ENCODE data around the gene MT4.

MT4 gene

DNA sequence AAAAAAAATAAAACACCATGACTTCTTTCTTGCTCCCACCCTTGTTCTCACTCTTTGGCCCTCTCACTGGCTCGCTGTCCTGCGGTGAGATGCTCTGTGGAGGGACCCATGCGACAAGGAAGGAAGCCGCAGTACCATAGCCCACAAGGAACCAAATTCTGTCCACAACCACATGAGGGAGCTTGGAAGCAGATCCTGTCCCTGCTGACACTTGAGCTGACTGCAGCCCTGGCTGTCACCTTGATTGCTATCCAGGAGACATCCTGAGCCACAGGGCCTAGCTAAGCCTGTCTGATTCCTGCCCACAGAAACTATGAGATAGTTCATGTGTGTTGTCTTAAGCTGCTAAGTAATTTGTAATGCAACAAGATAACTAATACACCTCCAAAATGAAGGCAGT, 38.7 kb downstream of the MT4 start:
- DNase-seq (ENCODE audit: low read depth), result peak; percentile 18

DNA sequence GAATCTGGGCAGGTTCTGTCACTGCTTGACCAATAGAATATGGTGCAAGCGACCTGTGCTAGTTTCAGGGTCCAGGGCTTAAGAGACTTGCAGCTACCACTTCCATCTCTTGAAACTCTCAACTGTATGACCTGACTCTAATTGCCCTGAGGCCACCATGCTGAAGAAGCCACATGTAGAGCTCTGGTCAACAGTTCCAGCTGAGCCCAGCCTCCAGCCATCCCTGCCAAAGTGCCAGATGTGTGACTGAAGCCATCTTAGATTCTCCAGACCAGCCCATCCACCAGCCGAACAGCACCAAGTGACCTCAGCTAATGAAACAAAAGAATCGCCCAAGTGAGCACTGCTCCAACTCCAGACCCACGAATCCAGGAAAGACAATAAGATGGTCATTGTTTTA, 40.1 kb downstream of the MT4 start:
- DNase-seq (ENCODE audit: low read depth), result no peak

DNA sequence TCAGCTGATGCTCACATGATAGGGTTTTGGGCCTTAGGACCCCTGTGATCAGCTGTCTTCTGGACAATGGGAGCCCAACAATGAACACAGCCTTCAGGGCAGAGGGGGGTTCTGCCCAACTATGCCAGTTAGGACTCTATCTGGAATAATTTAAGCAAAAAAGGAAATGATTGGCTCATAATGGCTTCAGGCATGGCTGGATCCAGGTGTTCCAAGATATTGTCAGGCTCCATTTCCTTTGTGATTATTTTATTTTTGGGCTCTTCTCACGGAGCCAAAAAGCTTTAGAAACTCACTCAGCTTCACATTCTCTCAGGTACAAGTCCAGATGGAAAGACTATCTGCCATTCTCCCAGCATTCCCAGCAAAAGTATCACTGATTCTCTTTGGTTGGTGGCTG, 40.6 kb downstream of the MT4 start:
- DNase-seq (ENCODE audit: low read depth), result no peak

DNA sequence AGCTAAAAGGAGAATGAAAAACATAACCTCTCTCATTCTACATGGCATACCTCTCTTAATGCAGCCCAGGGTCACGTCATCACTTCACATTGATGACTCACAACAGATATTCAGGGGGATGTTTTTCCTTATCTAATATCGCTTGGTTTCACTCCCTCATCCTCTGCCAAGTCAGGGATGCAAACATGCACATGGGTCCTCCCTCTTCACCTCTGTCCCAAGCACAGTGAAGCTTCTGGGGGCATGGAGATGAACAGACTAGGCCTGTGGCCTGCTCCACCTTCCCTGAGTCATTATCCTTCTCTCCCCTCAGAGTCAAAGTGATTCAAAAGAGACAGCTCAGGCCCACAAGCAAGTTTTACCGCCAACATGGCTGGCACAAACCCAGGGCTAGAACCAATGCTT, 41.2 kb downstream of the MT4 start:
- peak; percentile 89 for DNase-seq (ENCODE audit: low read depth)

DNA sequence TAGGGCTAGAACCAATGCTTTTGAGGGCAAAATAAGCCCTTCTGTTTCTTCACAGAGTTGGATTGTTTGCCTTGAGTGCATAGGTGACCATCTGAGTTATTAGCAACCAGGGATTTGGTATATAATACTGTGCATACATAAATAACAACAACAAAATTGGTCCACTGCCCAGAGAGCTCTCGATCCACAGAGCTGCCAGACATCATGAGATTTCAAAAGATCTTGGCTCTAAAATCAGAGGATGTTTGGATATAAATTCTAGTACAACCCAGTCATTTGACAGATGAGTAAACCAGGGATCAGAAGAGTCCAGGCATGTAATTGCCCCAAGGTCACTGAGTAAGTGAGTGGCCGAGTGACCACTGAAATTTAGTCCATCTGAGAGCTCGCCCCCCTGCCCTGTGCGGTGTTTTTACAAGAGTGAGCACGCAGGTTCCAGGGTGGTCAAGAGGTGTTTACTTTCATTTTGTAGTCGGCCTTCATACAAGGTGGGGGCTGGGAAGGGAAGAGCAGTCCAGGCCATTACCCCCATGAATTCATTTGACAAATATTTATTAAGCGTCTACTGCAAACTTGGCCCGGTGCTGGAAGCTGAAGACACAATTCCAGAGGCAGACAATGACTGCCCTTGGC, 41.7 kb downstream of the MT4 start:
- peak; percentile 97 for DNase-seq (ENCODE audit: low read depth)

DNA sequence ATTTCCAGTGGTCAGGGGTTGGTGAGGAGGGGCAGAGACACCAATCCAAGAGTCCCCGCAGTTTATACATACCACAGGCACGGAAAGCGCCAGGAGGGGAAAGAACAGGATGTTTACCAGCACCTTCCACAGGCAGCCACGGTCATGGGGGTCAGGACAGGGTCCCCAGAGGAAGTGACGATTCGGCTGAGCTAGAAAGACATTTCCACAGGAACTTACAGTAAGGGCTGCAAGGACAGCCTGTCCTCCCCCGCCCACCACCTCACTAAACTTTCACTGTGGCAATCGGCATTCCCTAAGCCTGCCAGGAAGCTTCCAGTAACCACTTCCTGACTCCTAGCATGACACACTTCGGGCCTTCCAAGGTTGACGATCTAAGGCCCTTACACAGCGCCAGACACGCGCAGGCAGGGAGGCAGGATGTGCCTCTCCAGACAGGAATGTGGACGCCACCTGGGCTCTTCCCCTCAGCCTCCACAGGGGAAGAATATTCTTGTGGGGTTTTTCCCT, 42.3 kb downstream of the MT4 start:
- DNase-seq (ENCODE audit: low read depth), result peak; percentile 100

DNA sequence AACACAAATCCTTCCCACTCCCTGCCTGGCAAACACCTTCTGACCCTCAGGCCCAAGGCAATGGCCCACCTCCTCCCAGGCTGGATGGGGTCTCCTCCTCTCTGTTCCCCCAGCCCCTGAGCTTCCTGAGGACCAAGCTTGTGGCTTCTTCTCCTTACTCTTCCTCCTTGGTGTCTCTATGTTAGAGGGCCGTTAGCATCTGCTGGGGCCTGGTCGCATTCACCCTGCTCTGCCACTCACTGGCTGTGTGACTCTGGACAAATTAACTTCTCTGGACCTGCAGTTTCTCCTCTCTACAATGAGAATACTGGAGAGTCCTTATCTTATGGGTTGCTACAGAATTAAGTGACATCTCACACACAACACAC, 42.8 kb downstream of the MT4 start:
- DNase-seq (ENCODE audit: low read depth), result no peak

DNA sequence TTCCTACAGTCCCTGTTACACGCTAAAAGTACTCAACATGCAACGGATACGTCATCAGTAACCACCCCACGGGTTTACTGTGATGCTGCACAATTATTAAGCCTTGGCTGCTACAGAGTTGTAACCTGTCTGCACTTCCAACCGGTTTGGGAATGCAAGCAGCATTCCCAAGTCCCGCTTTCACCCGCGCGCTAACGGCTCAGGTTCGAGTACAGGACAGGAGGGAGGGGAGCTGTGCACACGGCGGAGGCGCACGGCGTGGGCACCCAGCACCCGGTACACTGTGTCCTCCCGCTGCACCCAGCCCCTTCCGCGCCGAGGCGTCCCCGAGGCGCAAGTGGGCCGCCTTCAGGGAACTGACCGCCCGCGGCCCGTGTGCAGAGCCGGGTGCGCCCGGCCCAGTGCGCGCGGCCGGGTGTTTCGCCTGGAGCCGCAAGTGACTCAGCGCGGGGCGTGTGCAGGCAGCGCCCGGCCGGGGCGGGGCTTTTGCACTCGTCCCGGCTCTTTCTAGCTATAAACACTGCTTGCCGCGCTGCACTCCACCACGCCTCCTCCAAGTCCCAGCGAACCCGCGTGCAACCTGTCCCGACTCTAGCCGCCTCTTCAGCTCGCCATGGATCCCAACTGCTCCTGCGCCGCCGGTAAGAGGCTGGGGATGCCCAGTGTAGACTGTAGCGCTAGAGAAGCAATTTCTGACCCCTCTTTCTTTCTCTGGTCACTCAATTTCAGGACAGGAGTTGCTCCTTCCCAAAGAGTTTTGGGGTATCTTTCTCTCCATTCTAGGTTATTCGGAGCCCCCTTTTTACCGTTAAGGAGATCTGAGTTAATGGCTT, 43.4 kb downstream of the MT4 start, which contains the start of gene MT2A:
Gene MT2A, plus strand, starts transcription at position 542 of the 833 bp plus-strand sequence. Its CDS starts 72 bp downstream, at position 614.
- peak; percentile 97 for DNase-seq (ENCODE audit: low read depth)

DNA sequence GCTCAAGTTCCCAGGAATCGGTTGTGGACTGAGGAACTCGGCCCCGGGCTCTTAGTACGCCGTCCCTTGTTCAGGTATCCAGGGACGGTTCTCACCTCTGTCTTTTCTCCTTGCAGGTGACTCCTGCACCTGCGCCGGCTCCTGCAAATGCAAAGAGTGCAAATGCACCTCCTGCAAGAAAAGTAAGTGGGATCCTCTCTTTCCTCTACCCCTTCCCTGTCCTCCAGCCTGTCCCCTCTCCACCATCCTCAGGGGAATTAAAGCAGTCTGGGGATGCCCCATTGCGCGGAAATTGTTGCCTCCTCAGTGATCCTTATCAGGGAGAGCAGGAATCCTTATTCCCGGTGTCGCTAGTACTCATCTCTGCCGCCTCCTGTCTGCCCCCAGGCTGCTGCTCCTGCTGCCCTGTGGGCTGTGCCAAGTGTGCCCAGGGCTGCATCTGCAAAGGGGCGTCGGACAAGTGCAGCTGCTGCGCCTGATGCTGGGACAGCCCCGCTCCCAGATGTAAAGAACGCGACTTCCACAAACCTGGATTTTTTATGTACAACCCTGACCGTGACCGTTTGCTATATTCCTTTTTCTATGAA, 44.1 kb downstream of the MT4 start:
- DNase-seq (ENCODE audit: low read depth), result no peak

DNA sequence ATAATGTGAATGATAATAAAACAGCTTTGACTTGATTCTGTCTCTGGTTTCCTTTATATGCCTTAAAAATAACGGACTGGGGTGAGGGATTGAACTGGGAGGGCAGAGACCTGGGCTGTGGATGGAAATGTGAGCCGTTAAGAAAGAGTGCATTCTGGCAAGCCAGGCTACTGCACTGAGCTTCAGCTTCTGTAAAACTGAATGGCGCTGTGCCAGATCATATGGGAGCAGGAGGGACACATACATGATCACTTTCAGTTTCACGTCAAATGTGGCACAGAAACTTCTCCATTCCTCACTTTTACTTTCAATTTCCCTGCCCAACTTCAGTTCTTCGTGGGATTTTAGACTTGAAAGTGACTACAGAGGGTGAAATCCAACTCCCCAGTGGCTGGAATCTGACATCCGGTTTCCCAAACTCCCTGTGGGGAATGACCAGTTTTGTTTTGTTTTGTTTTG, 44.6 kb downstream of the MT4 start:
- peak; percentile 76 for DNase-seq (ENCODE audit: low read depth)

DNA sequence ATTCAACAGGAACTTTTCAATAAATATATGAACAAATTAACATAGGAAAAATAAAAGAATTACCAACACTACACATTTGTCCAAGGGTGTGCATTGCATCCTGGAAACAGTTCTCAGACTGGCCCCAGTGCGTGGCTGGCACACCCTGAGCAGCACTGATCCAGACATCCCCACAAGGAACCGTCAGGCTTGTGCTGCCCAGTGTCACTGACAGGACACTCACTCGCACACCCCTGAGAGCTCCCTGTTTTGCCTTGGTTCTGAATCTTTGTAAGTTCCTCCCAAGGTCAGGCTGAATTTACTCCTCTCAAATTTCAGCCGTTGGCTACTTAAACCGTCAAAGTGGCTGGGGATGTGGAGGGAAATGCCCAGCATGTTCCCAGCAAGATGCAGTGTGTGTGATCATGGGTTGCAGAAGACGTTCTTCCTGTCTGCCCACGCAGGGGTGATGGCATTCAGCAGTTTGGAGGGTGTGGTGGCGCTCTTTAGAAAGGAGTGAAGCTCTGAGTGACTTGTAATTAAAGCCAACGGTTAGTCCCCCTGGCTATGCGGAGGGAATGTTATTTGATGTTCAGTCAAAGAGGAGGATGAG, 45.2 kb downstream of the MT4 start:
- DNase-seq (ENCODE audit: low read depth), result peak; percentile 94

DNA sequence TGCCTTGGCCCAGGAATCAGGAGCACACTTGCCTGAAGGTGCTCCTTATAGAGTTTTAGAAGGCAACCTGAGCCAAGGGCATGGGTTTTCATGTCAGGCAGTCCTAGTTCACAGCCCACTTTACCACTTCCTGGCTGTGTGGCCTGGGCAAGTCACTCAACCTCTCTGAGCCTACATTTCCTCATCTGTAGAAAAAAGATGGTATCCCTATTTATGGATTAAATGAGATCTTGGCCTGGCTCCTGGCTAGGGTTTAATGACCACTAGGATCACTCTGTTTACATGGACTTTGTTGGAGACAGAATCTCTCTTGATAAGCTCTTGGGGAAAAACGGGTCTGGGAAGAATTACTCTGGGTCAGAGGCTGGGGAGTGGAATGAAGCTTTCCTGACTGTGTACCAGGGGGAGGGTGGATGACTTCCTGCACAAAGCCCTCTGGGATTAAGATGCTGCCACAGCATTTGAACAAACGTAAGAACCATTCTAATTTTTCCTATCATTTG, 45.8 kb downstream of the MT4 start:
- DNase-seq (ENCODE audit: low read depth), result peak; percentile 91

DNA sequence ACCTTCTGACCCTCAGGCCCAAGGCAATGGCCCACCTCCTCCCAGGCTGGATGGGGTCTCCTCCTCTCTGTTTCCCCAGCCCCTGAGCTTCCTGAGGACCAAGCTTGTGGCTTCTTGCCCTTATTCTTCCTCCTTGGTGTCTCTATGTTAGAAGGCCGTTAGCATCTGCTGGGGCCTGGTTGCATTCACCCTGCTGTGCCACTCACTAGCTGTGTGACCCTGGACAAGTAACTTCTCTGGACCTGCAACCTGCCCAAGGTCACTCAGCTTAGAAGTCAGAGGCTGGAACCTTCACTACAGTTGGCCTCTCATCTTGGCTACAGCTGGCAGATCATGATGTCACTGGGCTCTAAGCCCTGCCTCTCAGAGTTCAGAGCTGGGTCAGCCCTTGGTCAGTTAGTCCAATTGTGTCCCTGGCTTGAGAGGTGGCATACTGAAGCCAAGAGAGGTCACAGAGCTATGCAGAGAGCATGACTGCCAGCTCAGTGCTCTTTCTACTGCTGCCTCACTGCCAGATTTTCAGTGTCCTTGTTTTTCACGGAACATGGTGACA, 46.5 kb downstream of the MT4 start:
- peak; percentile 65 for DNase-seq (ENCODE audit: low read depth)

DNA sequence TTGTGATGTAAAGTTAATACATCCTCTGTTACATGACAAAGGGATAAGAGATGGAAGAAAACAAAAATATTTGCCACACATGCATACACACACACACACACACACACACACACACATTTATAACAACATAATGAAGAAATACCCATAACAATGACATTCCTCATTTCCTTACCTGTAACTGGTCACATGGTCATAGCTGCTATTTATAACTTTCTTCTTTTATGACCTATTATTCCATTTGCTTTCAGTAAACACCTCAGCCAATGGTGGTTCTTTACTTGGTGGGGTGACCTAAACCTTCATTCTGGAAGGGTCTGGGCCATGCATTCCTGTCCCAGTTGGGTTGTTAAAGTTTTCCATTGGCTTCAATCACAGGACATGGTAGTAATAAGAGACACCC, 48.8 kb downstream of the MT4 start:
- no peak for DNase-seq (ENCODE audit: low read depth)

DNA sequence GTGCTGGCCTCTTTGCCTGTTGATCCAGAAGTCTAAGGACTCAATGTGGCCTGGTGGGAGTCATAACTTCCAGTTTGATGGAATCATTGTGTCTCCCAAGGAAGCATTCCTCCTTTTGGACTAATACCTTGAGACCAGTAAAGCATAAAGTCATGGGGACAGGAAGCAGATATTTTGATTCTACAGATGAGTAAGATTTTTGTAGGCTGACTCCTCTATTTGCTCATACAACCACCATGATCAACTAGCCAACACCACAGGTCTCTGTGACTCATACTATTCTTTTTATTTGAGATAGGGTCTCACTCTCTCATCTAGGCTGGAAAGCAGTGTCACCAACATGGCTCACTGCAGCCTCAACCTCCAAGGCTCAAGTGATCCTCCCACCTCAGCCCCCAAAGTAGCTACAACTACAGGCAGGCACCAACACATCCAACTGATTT, 49.7 kb downstream of the MT4 start:
- peak; percentile 64 for DNase-seq (ENCODE audit: low read depth)

DNA sequence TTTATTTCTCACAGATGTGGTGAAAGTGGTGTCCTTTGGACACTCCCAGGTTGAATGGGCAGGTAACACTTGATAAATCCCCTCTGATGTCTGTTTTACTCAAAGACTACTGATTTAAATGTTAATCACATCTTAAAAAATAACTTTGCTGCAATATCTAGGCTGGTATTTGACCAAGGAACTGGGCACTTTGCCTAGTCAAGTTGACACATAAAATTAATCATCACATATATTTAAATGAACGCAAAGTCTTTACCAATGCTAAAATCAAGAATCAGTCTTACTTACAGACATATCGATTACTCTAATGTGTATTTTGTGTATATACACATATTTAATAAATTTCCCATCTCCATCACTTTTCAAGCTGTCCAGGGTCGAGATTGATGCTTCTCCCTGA, 50.5 kb downstream of the MT4 start:
- peak; percentile 43 for DNase-seq (ENCODE audit: low read depth)

DNA sequence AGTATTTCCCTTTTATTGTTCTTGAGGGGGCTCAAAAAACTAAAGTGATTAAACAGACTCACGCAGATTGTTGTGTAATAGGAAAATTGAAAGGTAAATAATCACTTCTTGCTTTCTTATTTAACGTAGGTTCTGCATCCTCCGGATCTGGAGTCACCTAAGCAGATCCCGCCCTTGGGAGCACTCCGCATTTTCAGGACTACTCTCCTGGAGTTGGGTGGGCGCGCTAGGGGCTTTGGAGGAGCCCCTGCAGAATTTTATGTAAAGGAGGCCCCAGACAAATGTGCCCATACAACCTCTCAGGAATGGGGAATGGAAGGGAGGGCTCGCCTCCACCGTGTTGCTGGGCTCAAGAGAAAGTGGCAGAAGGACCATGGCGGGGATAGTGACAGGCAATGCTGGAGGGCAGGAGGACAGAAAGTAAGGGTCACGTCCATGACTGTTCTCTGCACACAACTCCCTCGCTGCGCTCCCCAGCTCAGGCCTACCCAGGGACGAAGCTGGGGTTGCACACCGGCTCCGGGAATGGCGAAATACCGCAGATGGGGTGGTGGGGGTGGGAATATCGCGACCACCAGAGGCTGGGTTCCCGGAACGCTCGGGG, 51.8 kb downstream of the MT4 start:
- no peak for DNase-seq (ENCODE audit: low read depth)

DNA sequence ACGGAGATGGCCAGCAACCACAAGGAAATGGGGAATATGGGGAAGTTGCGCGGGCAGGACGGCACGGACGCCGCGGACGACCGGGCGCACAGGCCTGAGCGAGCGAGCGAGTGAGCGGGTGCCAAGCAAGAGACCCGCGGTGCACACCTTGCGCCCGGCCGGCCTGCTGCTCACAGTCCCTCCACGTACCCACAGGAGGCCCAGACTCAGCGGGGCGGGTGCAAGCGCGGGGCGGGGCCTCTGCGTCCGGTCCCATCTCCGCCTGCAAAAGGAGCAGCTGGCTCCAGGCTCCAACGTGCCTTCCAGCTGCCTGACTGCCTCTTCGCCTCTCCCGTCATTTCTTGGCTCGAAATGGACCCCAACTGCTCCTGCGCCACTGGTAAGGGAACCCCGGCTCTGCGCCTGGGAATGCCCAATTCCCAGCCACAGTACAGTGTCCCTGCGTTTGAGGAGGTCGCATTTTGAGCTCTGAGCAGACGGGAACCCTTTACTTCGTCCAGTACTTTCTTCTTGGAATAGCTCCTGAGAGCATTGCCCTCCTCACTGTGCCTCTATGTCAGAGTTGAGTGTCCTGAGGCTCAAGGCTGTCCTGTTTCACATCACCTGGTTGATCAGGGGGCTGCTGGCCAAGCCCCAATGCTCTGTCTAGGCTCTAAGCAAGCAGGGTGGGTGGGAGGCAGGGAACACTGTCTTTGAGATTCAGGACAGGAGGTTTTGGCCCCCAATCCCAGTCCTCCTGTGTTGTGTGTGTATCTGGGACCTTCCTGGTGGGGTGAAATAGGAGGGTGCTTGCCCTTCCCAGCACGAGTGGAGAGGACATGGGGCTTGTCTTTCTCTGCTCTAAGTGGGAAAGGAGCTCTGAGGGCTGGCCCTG, 52.6 kb downstream of the MT4 start:
- peak; percentile 65 for DNase-seq (ENCODE audit: low read depth)

DNA sequence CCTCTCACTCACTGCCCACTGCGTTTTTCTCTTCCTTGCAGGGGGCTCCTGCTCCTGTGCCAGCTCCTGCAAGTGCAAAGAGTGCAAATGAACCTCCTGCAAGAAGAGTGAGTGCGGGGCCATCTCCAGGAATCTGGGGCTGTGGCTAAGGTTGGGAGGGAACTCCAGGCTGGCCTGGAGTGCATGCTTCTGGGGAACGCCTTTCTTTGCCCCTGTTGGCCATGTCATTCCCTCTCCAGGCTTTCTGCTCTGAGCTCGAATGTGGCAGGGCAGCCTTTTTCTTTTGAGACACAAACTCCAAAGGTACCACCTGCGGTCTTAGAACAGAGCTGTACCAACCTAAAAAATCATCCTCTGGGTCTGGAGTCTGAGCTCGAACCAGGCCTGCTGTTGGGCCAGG, 53.3 kb downstream of the MT4 start:
- DNase-seq (ENCODE audit: low read depth), result no peak
